Neural cell (in vitro differentiated cells): ENCODE measurements around the gene GRPEL2.

Experiments
- CTCF ChIP-seq: fragments of 450-650 bp; IDR thresholded peaks from 2 replicates; pipeline ENCODE4 v1.5.1; 2014; ENCODE audit warnings: antibody characterized with exemption, mild to moderate bottlenecking, moderate library complexity; ENCODE audit not compliant: poor library complexity, severe bottlenecking
- EZH2 ChIP-seq: fragments of 200-600, 300-800 bp; shearing (Covaris generic), sonication (generic); IDR thresholded peaks from 2 replicates; pipeline ENCODE4 v1.6.1; 2014; ENCODE audit warnings: antibody characterized with exemption, low read length, borderline replicate concordance, mild to moderate bottlenecking; ENCODE audit not compliant: insufficient read depth, poor library complexity, severe bottlenecking
- MXI1 ChIP-seq: fragments of 450-650 bp; conservative IDR thresholded peaks from 2 replicates; pipeline ENCODE4 v1.6.1; 2014; ENCODE audit warnings: antibody characterized with exemption, mild to moderate bottlenecking; ENCODE audit not compliant: poor library complexity, severe bottlenecking

DNA sequence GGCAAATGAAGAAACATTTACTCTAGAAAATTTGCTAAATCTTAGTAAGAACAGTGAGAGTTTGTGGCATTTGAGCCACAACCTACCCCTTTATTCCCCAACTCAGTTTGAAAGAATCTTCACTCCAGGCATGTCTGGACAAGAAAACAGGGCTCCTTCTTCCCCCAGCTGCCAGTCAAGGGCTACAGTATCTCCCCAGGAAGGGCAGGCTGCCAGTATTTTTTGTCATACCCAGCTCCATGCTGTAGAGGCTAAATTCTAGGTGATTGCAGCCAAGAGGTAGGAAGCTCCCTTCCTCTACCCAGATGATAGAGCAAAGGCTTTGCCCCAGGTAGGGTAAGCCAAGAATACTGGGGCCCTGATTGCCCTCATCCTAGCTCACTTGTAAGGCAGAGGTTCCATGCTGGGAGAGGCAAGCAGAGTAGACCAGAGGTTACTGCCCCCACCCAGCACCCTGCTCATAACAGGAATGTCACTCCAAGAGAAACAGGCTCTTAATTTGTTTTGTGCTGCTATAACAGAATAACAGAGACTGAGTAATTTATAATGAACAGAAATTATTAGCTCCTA is 20.0 kb upstream of the GRPEL2 start:
- TF ChIP-seq CTCF: no peak
- no peak for TF ChIP-seq MXI1
- no peak for TF ChIP-seq EZH2
